ENCODE data around the gene KAZN. TPM values are rescaled to one million over a fixed set of nuclear protein-coding genes. Genes with fewer than 3 reads are reported as not detected.

The KAZN gene
- polyA plus RNA-seq, 1 experiment: 5.5 TPM

- no peaks in the 10 kb centered on the region for H3K36me3 ChIP-seq (ENCODE audit: control insufficient read depth, insufficient read depth, low read length)
- TF ChIP-seq CTCF (IDR thresholded peaks at IDR 0.05; ENCODE audit: insufficient read depth, low read depth, low read length): no peak
- no peak overlapping the region for H3K4me3 ChIP-seq (ENCODE audit: low read depth, low read length)
- POLR2A ChIA-PET: no interaction called here
- no peak for DNase-seq (ENCODE audit: low read depth)
- CTCF ChIA-PET: interaction anchor here (0.6 kb wide), 1 partner anchor 1332 kb away, joined by 4 read pairs; no protein-coding TSS in a partner anchor
- no peaks in the 10 kb centered on the region for H3K27me3 ChIP-seq (ENCODE audit: control insufficient read depth, insufficient read depth, low read length)
Observed at GRCh38 chr1:14884614-14885175, 286.2 kb downstream of the KAZN start.

DNA sequence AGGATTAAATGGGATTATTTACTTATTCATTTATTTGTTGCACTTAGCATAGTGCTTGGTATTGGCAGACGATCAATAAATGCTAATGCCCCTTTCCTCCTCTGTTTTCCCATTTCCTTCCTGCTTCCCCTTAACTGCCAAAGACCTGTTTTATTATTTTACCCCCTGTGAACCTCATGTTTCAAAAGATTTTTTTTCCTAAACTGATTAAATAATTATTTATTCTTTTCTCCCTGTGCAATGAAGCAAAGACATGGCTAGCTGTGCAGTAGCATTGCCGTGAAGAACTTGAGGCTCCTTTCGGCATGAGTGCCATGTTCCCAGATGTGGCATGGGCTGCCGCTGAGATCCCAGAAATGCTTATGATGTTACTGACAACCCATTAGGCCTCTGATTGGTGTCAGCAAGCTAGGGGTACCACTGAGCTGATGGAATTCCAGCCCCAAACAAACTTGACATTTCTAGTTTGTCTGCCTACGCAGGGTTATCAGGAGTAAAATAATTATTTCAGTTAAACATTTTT is 288.6 kb downstream of the KAZN start:
- ChIA-PET POLR2A (no interaction called here), CTCF (no interaction called here)
- TF ChIP-seq CTCF (IDR thresholded peaks at IDR 0.05; ENCODE audit: insufficient read depth, low read depth, low read length): no peak

GRCh38 chr1:14887764-14888350 is 289.4 kb downstream of the KAZN start:
- Histone ChIP-seq H3K4me3 (ENCODE audit: low read depth, low read length) (no peak overlapping the region), H3K27me3 (ENCODE audit: control insufficient read depth, insufficient read depth, low read length) (no peaks in the 10 kb centered on the region), H3K36me3 (ENCODE audit: control insufficient read depth, insufficient read depth, low read length) (no peaks in the 10 kb centered on the region)
- ChIA-PET POLR2A (no interaction called here), CTCF (no interaction called here)
- no peak for TF ChIP-seq CTCF (IDR thresholded peaks at IDR 0.05; ENCODE audit: insufficient read depth, low read depth, low read length)
- no peak for DNase-seq (ENCODE audit: low read depth)

More for the DNA sequence above, 288.6 kb downstream of the KAZN start:
- no peak for DNase-seq (ENCODE audit: low read depth)
- Histone ChIP-seq H3K4me3 (ENCODE audit: low read depth, low read length) (no peak overlapping the region), H3K36me3 (ENCODE audit: control insufficient read depth, insufficient read depth, low read length) (no peaks in the 10 kb centered on the region), H3K27me3 (ENCODE audit: control insufficient read depth, insufficient read depth, low read length) (no peaks in the 10 kb centered on the region)

DNA sequence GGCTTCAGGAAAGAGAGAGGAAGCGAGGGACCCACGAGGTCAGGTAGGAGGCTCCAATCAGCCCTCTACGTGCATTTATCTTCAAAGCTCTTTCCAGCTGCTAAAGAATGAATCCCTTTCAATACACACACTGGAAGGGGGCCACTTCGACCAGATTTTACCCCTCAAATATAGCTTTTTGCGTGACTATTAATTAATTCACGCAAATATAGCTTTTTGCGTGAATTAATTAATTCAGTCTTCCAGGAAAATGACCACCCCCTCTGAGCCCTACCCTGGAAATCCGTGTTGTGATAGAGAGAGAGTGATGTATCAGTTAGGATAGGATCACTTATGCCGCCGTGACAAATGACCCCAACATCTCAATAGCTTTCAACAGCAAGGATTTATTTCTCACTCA is 289.9 kb downstream of the KAZN start:
- Histone ChIP-seq H3K27me3 (ENCODE audit: control insufficient read depth, insufficient read depth, low read length) (no peaks in the 10 kb centered on the region), H3K36me3 (ENCODE audit: control insufficient read depth, insufficient read depth, low read length) (no peaks in the 10 kb centered on the region), H3K4me3 (ENCODE audit: low read depth, low read length) (no peak overlapping the region)
- ChIA-PET CTCF (no interaction called here), POLR2A (no interaction called here)
- no peak for TF ChIP-seq CTCF (IDR thresholded peaks at IDR 0.05; ENCODE audit: insufficient read depth, low read depth, low read length)
- DNase-seq (ENCODE audit: low read depth): no peak

- CTCF ChIA-PET: interaction anchor here (0.6 to 0.8 kb wide), 2 partner anchors 139 to 1360 kb away, joined by 3 to 4 read pairs; no protein-coding TSS in a partner anchor
Observed at GRCh38 chr1:14889825-14890440, 291.4 kb downstream of the KAZN start.

More at GRCh38 chr1:14889825-14890440, 291.4 kb downstream of the KAZN start:
- Histone ChIP-seq H3K4me3 (ENCODE audit: low read depth, low read length) (no peak overlapping the region), H3K27me3 (ENCODE audit: control insufficient read depth, insufficient read depth, low read length) (0 out of 2 replicates have a peak, but pooled peaks cover 1% of the 10 kb centered on the region), H3K36me3 (ENCODE audit: control insufficient read depth, insufficient read depth, low read length) (no peaks in the 10 kb centered on the region)
- POLR2A ChIA-PET: no interaction called here
- no peak for DNase-seq (ENCODE audit: low read depth)
- TF ChIP-seq CTCF (IDR thresholded peaks at IDR 0.05; ENCODE audit: insufficient read depth, low read depth, low read length): no peak

All from BJ (cell line).